Prostate gland (tissue), 2 donors: ENCODE data around the gene KRTAP10-5. TPM values are rescaled to one million over a fixed set of nuclear protein-coding genes. Genes with fewer than 3 reads are reported as not detected.

Source experiments
- DNase-seq: peaks from one replicate; pipeline ENCODE4 v3.0.0-alpha.2; 2019; ENCODE audit warnings: low spot score
- H3K27ac ChIP-seq, 2 donors: fragments of 200-600 bp; sonication (generic); 2 replicates each; pipeline ENCODE4 v1.5.1; 2017 to 2019
- H3K27me3 ChIP-seq: fragments of 200-600 bp; sonication (generic); replicated peaks from 2 replicates; pipeline ENCODE4 v1.5.1; 2019; ENCODE audit not compliant: insufficient read depth
- H3K36me3 ChIP-seq, 2 donors: fragments of 200-600 bp; sonication (generic); 1 replicate in 1 of 2; 2 replicates in 1 of 2; pipeline versions ENCODE4 v1.5.1 to v1.8.1; 2017 to 2019
- H3K4me1 ChIP-seq: fragments of 200-600 bp; sonication (generic); replicated peaks from 2 replicates; pipeline ENCODE4 v1.5.1; 2019
- H3K4me3 ChIP-seq, 2 donors: fragments of 200-600 bp; sonication (generic); 2 replicates each; pipeline ENCODE4 v1.5.1; 2017 to 2019
- H3K9me3 ChIP-seq: fragments of 200-600 bp; sonication (generic); 2 replicates; pipeline ENCODE4 v1.5.1; 2017
- POLR2A ChIP-seq: fragments of 450-650 bp; IDR thresholded peaks from one replicate; pipeline ENCODE4 v1.6.1; 2016; ENCODE audit warnings: antibody characterized with exemption, mild to moderate bottlenecking
- POLR2AphosphoS5 ChIP-seq: sonication (generic); formaldehyde crosslinking; IDR thresholded peaks from one replicate; pipeline ENCODE4 v1.6.1; 2017; ENCODE audit warnings: antibody characterized with exemption
- WGBS: methylation state at CpG from one replicate; pipeline ENCODE4 v1.1.5; 2018; 5-methylcytosine and 5-hydroxymethylcytosine counted together
- intact Hi-C: fragments of 100-400 bp; cut with DNase I; formaldehyde crosslinking; loops from one replicate; pipeline ENCODE4 v1.14.2; 2022
- total RNA-seq, 2 donors: library from RNA; depleted of rRNA; stranded (reverse); fragments of >200 nt; gene quantifications; one replicate each; pipeline ENCODE4 v1.1.0, GENCODE V29; 2016
- TF ChIP-seq, protein P1 (sequence below), 4 experiments: fragments of 200-600 bp in 2 of 4; fragments of 450-650 bp in 2 of 4; sonication (generic) in 2 of 4; IDR thresholded peaks; 1 replicate in 3 of 4; 2 replicates in 1 of 4; pipeline ENCODE4 v1.5.1; 2016 to 2019; ENCODE audit warnings: antibody characterized with exemption in 4 of 4, mild to moderate bottlenecking in 2 of 4, moderate library complexity in 2 of 4

Gene KRTAP10-5
- total RNA-seq, 2 donors from 2014 or later = not detected

GRCh38 chr21:44572959-44573583 lies 7.3 kb downstream of the KRTAP10-5 start:
- TF ChIP-seq, protein P1, sequence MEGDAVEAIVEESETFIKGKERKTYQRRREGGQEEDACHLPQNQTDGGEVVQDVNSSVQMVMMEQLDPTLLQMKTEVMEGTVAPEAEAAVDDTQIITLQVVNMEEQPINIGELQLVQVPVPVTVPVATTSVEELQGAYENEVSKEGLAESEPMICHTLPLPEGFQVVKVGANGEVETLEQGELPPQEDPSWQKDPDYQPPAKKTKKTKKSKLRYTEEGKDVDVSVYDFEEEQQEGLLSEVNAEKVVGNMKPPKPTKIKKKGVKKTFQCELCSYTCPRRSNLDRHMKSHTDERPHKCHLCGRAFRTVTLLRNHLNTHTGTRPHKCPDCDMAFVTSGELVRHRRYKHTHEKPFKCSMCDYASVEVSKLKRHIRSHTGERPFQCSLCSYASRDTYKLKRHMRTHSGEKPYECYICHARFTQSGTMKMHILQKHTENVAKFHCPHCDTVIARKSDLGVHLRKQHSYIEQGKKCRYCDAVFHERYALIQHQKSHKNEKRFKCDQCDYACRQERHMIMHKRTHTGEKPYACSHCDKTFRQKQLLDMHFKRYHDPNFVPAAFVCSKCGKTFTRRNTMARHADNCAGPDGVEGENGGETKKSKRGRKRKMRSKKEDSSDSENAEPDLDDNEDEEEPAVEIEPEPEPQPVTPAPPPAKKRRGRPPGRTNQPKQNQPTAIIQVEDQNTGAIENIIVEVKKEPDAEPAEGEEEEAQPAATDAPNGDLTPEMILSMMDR (IDR thresholded peaks at IDR 0.05) = no peak
- TF ChIP-seq POLR2AphosphoS5 (no peak), POLR2A (no peak)
- Histone ChIP-seq H3K4me1 (no peaks in the 10 kb centered on the region), H3K27me3 (no peaks in the 10 kb centered on the region), H3K4me3 (no peak overlapping the region), H3K27ac (no peak overlapping the region), H3K9me3 (no peaks in the 10 kb centered on the region), H3K36me3 (no peaks in the 10 kb centered on the region)
- intact Hi-C loops = no loop called here
- no peak for DNase-seq
- WGBS = 86% methylated on average over 15 of the region's 15 CpGs

- Histone ChIP-seq H3K27ac (no peak overlapping the region), H3K4me1 (no peaks in the 10 kb centered on the region), H3K27me3 (no peaks in the 10 kb centered on the region), H3K4me3 (no peak overlapping the region), H3K36me3 (no peaks in the 10 kb centered on the region), H3K9me3 (no peaks in the 10 kb centered on the region)
- DNase-seq = no peak
- WGBS = 92% methylated on average over 40 of the region's 40 CpGs
- TF ChIP-seq POLR2AphosphoS5 = no peak
- no peak for TF ChIP-seq POLR2A
- TF ChIP-seq, protein P1 (IDR thresholded peaks at IDR 0.05) = no peak
- intact Hi-C loops = no loop called here
Observed at GRCh38 chr21:44571844-44572782, 8.3 kb downstream of the KRTAP10-5 start.

DNA sequence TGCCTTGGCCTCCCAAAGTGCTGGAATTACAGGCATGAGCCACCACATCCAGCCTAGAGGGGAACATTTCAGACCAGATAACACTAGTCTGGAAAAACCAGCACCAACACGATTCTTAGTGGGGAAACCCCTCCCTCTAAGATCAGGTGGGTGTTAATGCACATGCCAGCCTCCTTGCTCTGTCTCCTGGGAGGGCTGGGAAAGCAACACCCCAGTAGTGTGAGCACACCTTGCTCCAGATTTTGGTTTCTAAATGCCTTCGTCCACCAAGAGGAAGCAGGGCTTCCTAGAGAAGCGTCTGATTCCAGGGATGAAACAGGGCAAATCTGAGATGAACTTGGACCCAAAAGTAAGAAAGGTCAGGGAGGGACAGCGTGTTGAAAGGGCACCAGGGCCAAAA lies 9.1 kb downstream of the KRTAP10-5 start:
- Histone ChIP-seq H3K4me3 (no peak overlapping the region), H3K4me1 (no peaks in the 10 kb centered on the region), H3K9me3 (no peaks in the 10 kb centered on the region), H3K27ac (no peak overlapping the region), H3K36me3 (no peaks in the 10 kb centered on the region), H3K27me3 (no peaks in the 10 kb centered on the region)
- WGBS = 88% methylated on average over 4 of the region's 4 CpGs
- intact Hi-C loops = no loop called here
- TF ChIP-seq, protein P1 (IDR thresholded peaks at IDR 0.05) = no peak
- no peak for TF ChIP-seq POLR2A
- no peak for TF ChIP-seq POLR2AphosphoS5
- DNase-seq = no peak

DNA sequence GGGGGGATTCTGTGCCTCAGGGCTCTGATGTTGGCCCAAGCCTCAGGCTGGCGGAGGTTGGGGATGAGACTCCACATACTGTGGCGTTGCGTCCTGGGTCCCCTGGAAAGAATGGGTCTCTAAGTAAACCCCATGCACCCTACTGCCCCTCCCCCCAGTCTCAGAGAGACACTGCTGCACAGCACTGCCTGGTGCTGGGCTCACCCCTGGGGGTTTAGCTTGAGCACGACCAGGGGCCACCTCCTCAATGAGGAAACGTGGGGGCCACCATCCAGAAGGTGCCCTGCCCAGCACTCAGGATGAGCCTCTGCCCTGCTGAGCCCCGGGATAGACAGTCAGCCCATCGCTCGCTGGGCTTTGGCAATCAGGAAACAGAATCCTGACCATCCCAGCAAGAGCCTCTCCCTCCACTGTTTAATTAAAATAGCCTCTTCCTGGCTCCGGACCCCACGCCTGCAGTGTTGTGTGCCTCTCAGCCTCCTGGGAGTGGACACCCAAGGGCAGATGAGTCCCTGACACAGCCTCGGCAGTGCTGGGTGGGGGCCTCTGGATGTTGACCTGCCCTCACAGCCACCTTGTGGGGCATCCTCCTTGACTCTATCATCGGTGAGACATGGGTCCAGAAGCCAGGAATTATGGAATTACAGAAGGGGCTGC lies 10.4 kb downstream of the KRTAP10-5 start:
- Histone ChIP-seq H3K4me3 (no peak overlapping the region), H3K9me3 (no peaks in the 10 kb centered on the region), H3K27me3 (no peaks in the 10 kb centered on the region), H3K36me3 (no peaks in the 10 kb centered on the region), H3K27ac (no peak overlapping the region), H3K4me1 (no peaks in the 10 kb centered on the region)
- TF ChIP-seq POLR2A = no peak
- TF ChIP-seq POLR2AphosphoS5 = no peak
- TF ChIP-seq, protein P1 (IDR thresholded peaks at IDR 0.05) = no peak
- no peak for DNase-seq
- intact Hi-C loops = no loop called here
- WGBS = 84% methylated on average over 12 of the region's 12 CpGs
